ENCODE results near the gene LFNG. TPM values are rescaled to one million over a fixed set of nuclear protein-coding genes. Genes with fewer than 3 reads are reported as not detected.

Gene LFNG
- total RNA-seq, 8 experiments from 2014 or later, result 0.71 to 49.3 (median 6.3) TPM; not detected in 1

GRCh38 chr7:2564970-2565540 lies 45.5 kb downstream of the LFNG start:
- in situ Hi-C loops (cut with MboI; ENCODE audit: low pct_unique_long_range_greater_than_20kb in 2 of 9, low sequenced_read_pairs in 9 of 9, unreplicated experiment in 9 of 9), result no loop called here
- Histone ChIP-seq H3K4me3 (no peak overlapping the region), H3K4me1 (replicated peaks in 1 of 2) (peaks cover 11 to 26% of the 10 kb centered on the region in 2 donors), H3K27ac (no peak overlapping the region)
- 57 to 100% (median 77%) methylated on average over 1 to 8 of the region's 12 CpGs; no CpG with 5 or more reads in 6 of the 10 experiments for WGBS, 10 experiments
- ATAC-seq (replicated peaks in 6 of 8), result peak in 5 of 8 experiments; percentile 45 to 74 (median 63)

- ATAC-seq (replicated peaks in 6 of 8), result no peak
- Histone ChIP-seq H3K4me1 (replicated peaks in 1 of 2) (peaks cover 11 to 24% of the 10 kb centered on the region in 2 donors), H3K4me3 (no peak overlapping the region), H3K27ac (no peak overlapping the region)
- in situ Hi-C loops (cut with MboI; ENCODE audit: low pct_unique_long_range_greater_than_20kb in 2 of 9, low sequenced_read_pairs in 9 of 9, unreplicated experiment in 9 of 9), result no loop called here
- WGBS, 10 experiments, result 14 to 86% (median 63%) methylated on average over 1 to 7 of the region's 8 CpGs
Observed at GRCh38 chr7:2566348-2566889, 46.8 kb downstream of the LFNG start.

- peak in 6 of 8 experiments; percentile 33 to 76 (median 60) for ATAC-seq (replicated peaks in 6 of 8)
- in situ Hi-C loops (cut with MboI; ENCODE audit: low pct_unique_long_range_greater_than_20kb in 2 of 9, low sequenced_read_pairs in 9 of 9, unreplicated experiment in 9 of 9), result no loop called here
- peaks cover 11 to 24% of the 10 kb centered on the region in 2 donors for H3K4me1 ChIP-seq (replicated peaks in 1 of 2)
- no peak overlapping the region for H3K4me3 ChIP-seq
- 37 to 69% (median 49%) methylated on average over 1 to 13 of the region's 28 CpGs; no CpG with 5 or more reads in 2 of the 10 experiments for WGBS, 10 experiments
- H3K27ac ChIP-seq, result no peak overlapping the region
Observed at GRCh38 chr7:2566890-2567678, 47.5 kb downstream of the LFNG start.

GRCh38 chr7:2567679-2568278 lies 48.2 kb downstream of the LFNG start:
- Histone ChIP-seq H3K27ac (no peak overlapping the region), H3K4me3 (no peak overlapping the region), H3K4me1 (replicated peaks in 1 of 2) (peaks cover 11 to 24% of the 10 kb centered on the region in 2 donors)
- in situ Hi-C loops (cut with MboI; ENCODE audit: low pct_unique_long_range_greater_than_20kb in 2 of 9, low sequenced_read_pairs in 9 of 9, unreplicated experiment in 9 of 9), result no loop called here
- 25 to 95% (median 51%) methylated on average over 2 to 12 of the region's 16 CpGs; no CpG with 5 or more reads in 3 of the 10 experiments for WGBS, 10 experiments
- peak; percentile 29 to 67 (median 60) for ATAC-seq (replicated peaks in 6 of 8)

- Histone ChIP-seq H3K4me1 (replicated peaks in 1 of 2) (peaks cover 11 to 24% of the 10 kb centered on the region in 2 donors), H3K4me3 (no peak overlapping the region), H3K27ac (no peak overlapping the region)
- whole genome bisulfite sequencing, 10 experiments, result 40 to 100% (median 94%) methylated on average over 1 to 14 of the region's 24 CpGs; no CpG with 5 or more reads in 2 of the 10 experiments
- in situ Hi-C loops (cut with MboI; ENCODE audit: low pct_unique_long_range_greater_than_20kb in 2 of 9, low sequenced_read_pairs in 9 of 9, unreplicated experiment in 9 of 9), result no loop called here
- ATAC-seq (replicated peaks in 6 of 8), result no peak
Observed at GRCh38 chr7:2568521-2569223, 49.1 kb downstream of the LFNG start.

- no peak for ATAC-seq (replicated peaks in 6 of 8)
- in situ Hi-C loops (cut with MboI; ENCODE audit: low pct_unique_long_range_greater_than_20kb in 2 of 9, low sequenced_read_pairs in 9 of 9, unreplicated experiment in 9 of 9), result no loop called here
- Histone ChIP-seq H3K4me3 (no peak overlapping the region), H3K4me1 (replicated peaks in 1 of 2) (peaks cover 11 to 24% of the 10 kb centered on the region in 2 donors), H3K27ac (no peak overlapping the region)
- WGBS, 10 experiments, result 89 to 100% (median 95%) methylated on average over 1 to 9 of the region's 14 CpGs; no CpG with 5 or more reads in 1 of the 10 experiments
Observed at GRCh38 chr7:2569421-2569820, 49.8 kb downstream of the LFNG start.

GRCh38 chr7:2570021-2570420 lies 50.4 kb downstream of the LFNG start:
- no peak for ATAC-seq (replicated peaks in 6 of 8)
- in situ Hi-C loops (cut with MboI; ENCODE audit: low pct_unique_long_range_greater_than_20kb in 2 of 9, low sequenced_read_pairs in 9 of 9, unreplicated experiment in 9 of 9), result no loop called here
- Histone ChIP-seq H3K4me3 (no peak overlapping the region), H3K27ac (no peak overlapping the region), H3K4me1 (replicated peaks in 1 of 2) (peaks cover 10 to 19% of the 10 kb centered on the region in 2 donors)
- 79 to 100% (median 92%) methylated on average over 1 to 16 of the region's 16 CpGs; no CpG with 5 or more reads in 2 of the 10 experiments for WGBS, 10 experiments

- Histone ChIP-seq H3K4me1 (replicated peaks in 1 of 2) (peaks cover 6 to 14% of the 10 kb centered on the region in 2 donors), H3K4me3 (no peak overlapping the region), H3K27ac (no peak overlapping the region)
- in situ Hi-C loops (cut with MboI; ENCODE audit: low pct_unique_long_range_greater_than_20kb in 2 of 9, low sequenced_read_pairs in 9 of 9, unreplicated experiment in 9 of 9), result no loop called here
- ATAC-seq (replicated peaks in 6 of 8), result no peak
- WGBS, 10 experiments, result 50 to 100% (median 91%) methylated on average over 2 to 15 of the region's 15 CpGs; no CpG with 5 or more reads in 3 of the 10 experiments
Observed at GRCh38 chr7:2571409-2571808, 51.8 kb downstream of the LFNG start.

GRCh38 chr7:2572101-2572842 lies 52.7 kb downstream of the LFNG start:
- no peak overlapping the region for H3K27ac ChIP-seq
- peak in 2 of 8 experiments; percentile 33 to 71 for ATAC-seq (replicated peaks in 6 of 8)
- in situ Hi-C loops (cut with MboI; ENCODE audit: low pct_unique_long_range_greater_than_20kb in 2 of 9, low sequenced_read_pairs in 9 of 9, unreplicated experiment in 9 of 9), result no loop called here
- H3K4me1 ChIP-seq (replicated peaks in 1 of 2), result peaks cover under 1 to 9% of the 10 kb centered on the region in 2 donors
- WGBS, 10 experiments, result 64 to 100% (median 90%) methylated on average over 2 to 16 of the region's 22 CpGs
- H3K4me3 ChIP-seq, result no peak overlapping the region

- in situ Hi-C loops (cut with MboI; ENCODE audit: low pct_unique_long_range_greater_than_20kb in 2 of 9, low sequenced_read_pairs in 9 of 9, unreplicated experiment in 9 of 9), result no loop called here
- WGBS, 10 experiments, result 67 to 100% (median 96%) methylated on average over 1 to 8 of the region's 9 CpGs; no CpG with 5 or more reads in 3 of the 10 experiments
- ATAC-seq (replicated peaks in 6 of 8), result no peak
- Histone ChIP-seq H3K4me1 (replicated peaks in 1 of 2) (peaks cover 0 to 7% of the 10 kb centered on the region in 2 donors), H3K27ac (no peak overlapping the region), H3K4me3 (no peak overlapping the region)
Observed at GRCh38 chr7:2573761-2574160, 54.2 kb downstream of the LFNG start.

GRCh38 chr7:2575046-2575732 lies 55.6 kb downstream of the LFNG start:
- no peaks in the 10 kb centered on the region for H3K4me1 ChIP-seq (replicated peaks in 1 of 2)
- no peak for ATAC-seq (replicated peaks in 6 of 8)
- WGBS, 10 experiments, result 60 to 100% (median 91%) methylated on average over 2 to 5 of the region's 21 CpGs; no CpG with 5 or more reads in 1 of the 10 experiments
- in situ Hi-C loops (cut with MboI; ENCODE audit: low pct_unique_long_range_greater_than_20kb in 2 of 9, low sequenced_read_pairs in 9 of 9, unreplicated experiment in 9 of 9), result no loop called here
- H3K27ac ChIP-seq, result no peak overlapping the region
- no peak overlapping the region for H3K4me3 ChIP-seq

Data from motor neuron (in vitro differentiated cells).